HCT116 (cell line): ENCODE data around the gene RTN4. TPM values are rescaled to one million over a fixed set of nuclear protein-coding genes. Genes with fewer than 3 reads are reported as not detected.

ENCODE experiments used
- ATAC-seq: fragments of 200-7000 bp; cut with Tn5 transposase; 2 replicates; pipeline ENCODE4 v1.9.1; 2020; ENCODE audit warnings: mild to moderate bottlenecking, moderate library complexity
- BruUV-seq: library from RNA; stranded (reverse); fragments of 400-500 nt; replicated peaks from 2 replicates; lab custom pipeline; 2021; lab: Mats Ljungman, UMichigan
- CTCF ChIA-PET: fragments of 300-600 bp; sonication (Branson Sonifier 250); formaldehyde crosslinking; loops from one replicate; lab custom pipeline; 2021; ENCODE audit warnings: antibody characterized with exemption; lab: Charles Lee
- POLR2A ChIA-PET: fragments of 300-600, 350-600 bp; sonication (Branson Sonifier 250); formaldehyde crosslinking; loops from one replicate; lab custom pipeline; 2021; ENCODE audit warnings: antibody characterized with exemption; lab: Charles Lee
- RAD21 ChIA-PET, 2 experiments: fragments of 300-600 bp; sonication (Branson Sonifier 250); formaldehyde crosslinking; loops; one replicate each; lab custom pipeline; 2023; ENCODE audit warnings: low total read pairs in 2 of 2; ENCODE audit not compliant: uncharacterized antibody in 2 of 2, unreplicated experiment in 2 of 2, low non-redundant PET in 1 of 2; lab: Charles Lee
- DNase-seq: peaks from one replicate; pipeline ENCODE4 v3.0.0-alpha.2; 2010; ENCODE audit warnings: low read depth, low spot score
- H2AFZ ChIP-seq: fragments of 200-600 bp; shearing (Covaris generic), sonication (generic); 2 replicates; pipeline ENCODE4 v1.6.1; 2017; ENCODE audit warnings: low read depth, mixed run types, mixed read lengths, antibody characterized with exemption, low read length; ENCODE audit not compliant: poor library complexity, severe bottlenecking
- H3K27ac ChIP-seq: 2 replicates; pipeline ENCODE4 v1.5.1; 2012; ENCODE audit warnings: low read depth, low read length
- H3K27me3 ChIP-seq: fragments of 200-600 bp; sonication (generic); 2 replicates; pipeline ENCODE4 v1.6.1; 2016; ENCODE audit warnings: mixed run types, low read length, mixed read lengths; ENCODE audit not compliant: insufficient read depth
- H3K36me3 ChIP-seq, 2 experiments: fragments of 200-500 bp in 1 of 2; fragments of 200-600 bp in 1 of 2; sonication (Bioruptor generic) in 1 of 2; sonication (generic) in 1 of 2; 2 replicates each; pipeline versions ENCODE4 v1.5.1 to v1.6.1; 2014 to 2016; ENCODE audit warnings: low read length in 2 of 2, inconsistent platforms in 1 of 2, mixed read lengths in 1 of 2, mixed run types in 1 of 2; ENCODE audit not compliant: insufficient read depth in 2 of 2, control insufficient read depth in 1 of 2
- H3K4me1 ChIP-seq, 2 experiments: fragments of 200-600 bp in 1 of 2; sonication (generic) in 1 of 2; 2 replicates each; pipeline versions ENCODE4 v1.5.1 to v1.6.1; 2012 to 2017; ENCODE audit warnings: low read length in 2 of 2, inconsistent platforms in 1 of 2, mild to moderate bottlenecking in 1 of 2, mixed read lengths in 1 of 2, mixed run types in 1 of 2, moderate library complexity in 1 of 2; ENCODE audit not compliant: insufficient read depth in 2 of 2, control insufficient read depth in 1 of 2
- H3K4me2 ChIP-seq: fragments of 200-600 bp; sonication (generic); 2 replicates; pipeline ENCODE4 v1.6.1; 2017; ENCODE audit warnings: mixed run types, low read length, mixed read lengths
- H3K4me3 ChIP-seq, 2 experiments: fragments of 200-600 bp in 1 of 2; sonication (generic) in 1 of 2; replicated peaks in 1 of 2; 2 replicates each; pipeline ENCODE4 v1.5.1; 2011 to 2016; ENCODE audit warnings: low read length in 2 of 2, control low read depth in 1 of 2, low read depth in 1 of 2, mild to moderate bottlenecking in 1 of 2, mixed read lengths in 1 of 2, mixed run types in 1 of 2
- H3K79me2 ChIP-seq: fragments of 200-600 bp; sonication (generic); 2 replicates; pipeline ENCODE4 v1.6.1; 2017; ENCODE audit warnings: mild to moderate bottlenecking, mixed run types, low read length, moderate library complexity, mixed read lengths; ENCODE audit not compliant: insufficient read depth
- H3K9ac ChIP-seq: fragments of 200-600 bp; sonication (generic); 2 replicates; pipeline ENCODE4 v1.6.1; 2016; ENCODE audit warnings: low read length, mixed read lengths
- H3K9me2 ChIP-seq: fragments of 200-600 bp; sonication (generic), shearing (Covaris generic); 2 replicates; pipeline ENCODE4 v1.6.1; 2017; ENCODE audit warnings: mixed run types, mild to moderate bottlenecking, moderate library complexity; ENCODE audit not compliant: insufficient read depth
- H3K9me3 ChIP-seq, 2 experiments: fragments of 200-500 bp in 1 of 2; fragments of 200-600 bp in 1 of 2; sonication (Bioruptor generic) in 1 of 2; sonication (generic) in 1 of 2; 2 replicates each; pipeline ENCODE4 v1.6.1; 2014 to 2017; ENCODE audit warnings: low read length in 2 of 2, mixed read lengths in 2 of 2, inconsistent platforms in 1 of 2, low read depth in 1 of 2, mild to moderate bottlenecking in 1 of 2, mixed run types in 1 of 2, moderate library complexity in 1 of 2; ENCODE audit not compliant: control insufficient read depth in 1 of 2, insufficient read depth in 1 of 2
- H4K20me1 ChIP-seq: fragments of 200-600 bp; sonication (generic), shearing (Covaris generic); 2 replicates; pipeline ENCODE4 v1.6.1; 2017; ENCODE audit warnings: mixed run types, mild to moderate bottlenecking, moderate library complexity; ENCODE audit not compliant: insufficient read depth
- CBX3 ChIP-seq: IDR thresholded peaks from 2 replicates; pipeline ENCODE4 v1.6.1; 2012; ENCODE audit warnings: low read depth
- CEBPB ChIP-seq: IDR thresholded peaks from 2 replicates; pipeline ENCODE4 v1.6.1; 2012; ENCODE audit warnings: low read depth
- EGR1 ChIP-seq: IDR thresholded peaks from 2 replicates; pipeline ENCODE4 v1.6.1; 2012; ENCODE audit warnings: low read depth
- ELF1 ChIP-seq: IDR thresholded peaks from 2 replicates; pipeline ENCODE4 v1.6.1; 2012; ENCODE audit warnings: low read depth, borderline replicate concordance
- POLR2A ChIP-seq: IDR thresholded peaks from 2 replicates; pipeline ENCODE4 v1.7.0; 2011; ENCODE audit warnings: borderline replicate concordance; ENCODE audit not compliant: insufficient read depth, insufficient read length; ENCODE audit errors: extremely low read depth
- POLR2AphosphoS5 ChIP-seq: IDR thresholded peaks from 2 replicates; pipeline ENCODE4 v1.6.1; 2011; ENCODE audit warnings: mild to moderate bottlenecking, low read depth, low read length, moderate library complexity
- RAD21 ChIP-seq: IDR thresholded peaks from 2 replicates; pipeline ENCODE4 v1.6.1; 2012; ENCODE audit warnings: low read depth, mild to moderate bottlenecking
- TCF7L2 ChIP-seq: IDR thresholded peaks from 2 replicates; pipeline ENCODE4 v1.7.0; 2011; ENCODE audit warnings: borderline replicate concordance, inconsistent platforms; ENCODE audit not compliant: insufficient read depth, insufficient read length; ENCODE audit errors: extremely low read depth
- YY1 ChIP-seq: IDR thresholded peaks from 2 replicates; pipeline ENCODE4 v1.6.1; 2011; ENCODE audit warnings: low read length, low read depth, moderate library complexity, mild to moderate bottlenecking; ENCODE audit not compliant: insufficient replicate concordance; ENCODE audit errors: extremely low read depth
- ZNF274 ChIP-seq: fragments of 200-500 bp; sonication (Bioruptor generic); IDR thresholded peaks from 2 replicates; pipeline ENCODE4 v1.6.1; 2014; ENCODE audit warnings: mild to moderate bottlenecking, low read depth, low read length, inconsistent platforms
- intact Hi-C: fragments of 100-400 bp; cut with micrococcal nuclease; formaldehyde crosslinking; loops from 2 replicates; pipeline ENCODE4 v1.10.0; 2022
- total RNA-seq: library from RNA; stranded (reverse); gene quantifications from one replicate; pipeline ENCODE4 v1.2.1, GENCODE V29; 2021; ENCODE audit not compliant: unreplicated experiment
- TF ChIP-seq, protein P1 (sequence below): IDR thresholded peaks from 2 replicates; pipeline ENCODE4 v1.6.1; 2012; ENCODE audit warnings: low read depth
- TF ChIP-seq, protein P2 (sequence below): IDR thresholded peaks from 2 replicates; pipeline ENCODE4 v1.6.1; 2012
- TF ChIP-seq, protein P3 (sequence below): IDR thresholded peaks from 2 replicates; pipeline ENCODE4 v1.6.1; 2011; ENCODE audit warnings: mild to moderate bottlenecking, low read length, moderate library complexity; ENCODE audit not compliant: insufficient replicate concordance; ENCODE audit errors: extremely low read depth
- TF ChIP-seq, protein P4 (sequence below), 3 experiments: fragments of 200-600 bp in 1 of 3; sonication (generic) in 1 of 3; IDR thresholded peaks in 2 of 3; conservative IDR thresholded peaks in 1 of 3; 2 replicates each; pipeline ENCODE4 v1.5.1; 2012 to 2017; ENCODE audit warnings: low read depth in 2 of 3, low read length in 2 of 3, antibody characterized with exemption in 1 of 3, borderline replicate concordance in 1 of 3, control low read depth in 1 of 3, mild to moderate bottlenecking in 1 of 3, mixed read lengths in 1 of 3, mixed run types in 1 of 3, moderate library complexity in 1 of 3; ENCODE audit not compliant: insufficient read depth in 1 of 3

The RTN4 gene
- total RNA-seq, 1 experiment from 2014 or later = 221 TPM

DNA sequence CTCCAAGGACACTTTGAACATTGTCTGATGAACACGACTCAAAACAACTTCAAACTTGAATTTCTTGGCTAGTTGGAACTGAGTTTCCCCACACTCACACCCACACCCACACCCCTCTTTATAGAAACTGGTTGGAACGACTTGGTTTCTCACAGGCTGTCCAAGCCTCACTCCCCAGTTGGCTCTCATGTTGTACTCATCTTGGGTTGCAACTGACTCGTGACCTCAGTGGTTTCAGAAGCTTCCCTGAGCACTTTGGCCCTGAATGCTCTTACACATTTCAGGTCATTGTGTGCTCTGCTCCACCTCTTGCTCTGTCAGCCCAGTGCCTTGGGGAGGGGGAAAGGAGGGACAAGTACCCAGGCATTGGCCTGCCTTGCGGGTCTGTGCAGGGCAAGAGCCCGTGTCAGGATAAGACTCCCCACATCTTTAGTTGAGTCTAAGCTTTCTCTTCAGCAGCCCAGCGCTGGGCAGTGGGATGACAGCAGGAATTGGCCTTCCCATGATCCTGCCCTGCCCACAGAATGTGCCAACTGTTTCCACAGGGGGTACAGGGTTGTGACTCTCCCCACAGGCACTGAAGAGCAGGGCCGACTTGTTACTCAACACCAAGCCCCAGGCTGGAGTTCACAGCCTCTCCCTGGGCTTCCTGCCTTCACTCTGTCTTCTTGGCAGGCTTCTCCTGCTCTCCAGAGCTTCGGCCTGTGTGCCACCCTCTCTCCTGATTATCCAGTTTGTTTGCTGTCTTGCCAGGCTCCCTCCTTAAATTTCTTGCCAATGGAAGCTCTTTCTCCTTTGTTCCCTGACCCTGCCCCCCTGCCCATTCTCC is 104.6 kb downstream of the RTN4 start (continued):
- TF ChIP-seq POLR2AphosphoS5 (no peak), TCF7L2 (no peak), CEBPB (no peak), ELF1 (no peak)

DNA sequence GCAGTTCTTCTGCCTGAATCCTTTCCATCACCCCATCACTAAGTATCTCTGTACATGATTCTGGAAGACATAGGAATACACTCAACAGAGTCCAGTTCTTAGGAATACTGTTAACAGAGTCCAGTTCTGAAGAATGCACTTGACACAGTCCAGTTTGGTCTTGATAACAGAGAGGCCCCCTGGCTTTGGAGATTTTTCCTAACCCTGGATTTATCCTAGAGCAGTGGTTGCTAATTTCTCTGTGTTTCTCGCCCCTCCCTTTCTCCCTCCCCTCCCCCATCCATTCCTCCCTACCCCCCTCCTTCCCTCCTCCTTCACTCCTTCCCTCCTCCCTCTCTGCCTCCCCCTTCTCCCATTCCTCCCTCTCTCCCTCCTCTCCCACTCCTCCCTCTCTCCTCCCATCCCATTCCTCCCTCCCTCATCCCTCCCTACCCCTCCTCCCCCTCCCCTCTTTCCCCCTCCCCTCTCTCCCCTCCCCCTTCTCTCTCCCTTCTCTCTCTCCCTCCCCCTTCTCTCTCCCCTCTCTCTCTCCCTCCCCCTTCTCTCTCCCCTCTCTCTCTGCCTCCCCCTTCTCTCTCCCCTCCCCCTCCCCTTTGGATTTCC is 105.4 kb downstream of the RTN4 start:
- ChIA-PET RAD21 (no interaction called here), POLR2A (no interaction called here), CTCF (interaction anchor here (0.6 kb wide), 1 partner anchor 14 kb away, joined by 4 read pairs; no protein-coding TSS in a partner anchor)
- no peaks in the 10 kb centered on the region for H3K27me3 ChIP-seq
- intact Hi-C loops = no loop called here
- no TSS peak for BruUV-seq
- ATAC-seq (no peak), DNase-seq (no peak)
- H3K9me2 ChIP-seq = no peaks in the 10 kb centered on the region
- no peak overlapping the region for H3K27ac ChIP-seq
- no peak overlapping the region for H3K4me3 ChIP-seq
- no peak overlapping the region for H3K4me2 ChIP-seq
- H3K9me3 ChIP-seq = no peaks in the 10 kb centered on the region
- H3K4me1 ChIP-seq = peaks cover 0 to 11% of the 10 kb centered on the region in 2 experiments; a peak in 2 of 4 replicates
- H3K36me3 ChIP-seq = no peaks in the 10 kb centered on the region
- no peak overlapping the region for H3K9ac ChIP-seq
- H4K20me1 ChIP-seq = no peaks in the 10 kb centered on the region
- H2AFZ ChIP-seq = no peak overlapping the region
- H3K79me2 ChIP-seq = no peaks in the 10 kb centered on the region
- TF ChIP-seq POLR2A (no peak), EGR1 (no peak), TCF7L2 (no peak), RAD21 (no peak), CEBPB (no peak), YY1 (no peak), CBX3 (no peak), ZNF274 (no peak)
- TF ChIP-seq, protein P1, sequence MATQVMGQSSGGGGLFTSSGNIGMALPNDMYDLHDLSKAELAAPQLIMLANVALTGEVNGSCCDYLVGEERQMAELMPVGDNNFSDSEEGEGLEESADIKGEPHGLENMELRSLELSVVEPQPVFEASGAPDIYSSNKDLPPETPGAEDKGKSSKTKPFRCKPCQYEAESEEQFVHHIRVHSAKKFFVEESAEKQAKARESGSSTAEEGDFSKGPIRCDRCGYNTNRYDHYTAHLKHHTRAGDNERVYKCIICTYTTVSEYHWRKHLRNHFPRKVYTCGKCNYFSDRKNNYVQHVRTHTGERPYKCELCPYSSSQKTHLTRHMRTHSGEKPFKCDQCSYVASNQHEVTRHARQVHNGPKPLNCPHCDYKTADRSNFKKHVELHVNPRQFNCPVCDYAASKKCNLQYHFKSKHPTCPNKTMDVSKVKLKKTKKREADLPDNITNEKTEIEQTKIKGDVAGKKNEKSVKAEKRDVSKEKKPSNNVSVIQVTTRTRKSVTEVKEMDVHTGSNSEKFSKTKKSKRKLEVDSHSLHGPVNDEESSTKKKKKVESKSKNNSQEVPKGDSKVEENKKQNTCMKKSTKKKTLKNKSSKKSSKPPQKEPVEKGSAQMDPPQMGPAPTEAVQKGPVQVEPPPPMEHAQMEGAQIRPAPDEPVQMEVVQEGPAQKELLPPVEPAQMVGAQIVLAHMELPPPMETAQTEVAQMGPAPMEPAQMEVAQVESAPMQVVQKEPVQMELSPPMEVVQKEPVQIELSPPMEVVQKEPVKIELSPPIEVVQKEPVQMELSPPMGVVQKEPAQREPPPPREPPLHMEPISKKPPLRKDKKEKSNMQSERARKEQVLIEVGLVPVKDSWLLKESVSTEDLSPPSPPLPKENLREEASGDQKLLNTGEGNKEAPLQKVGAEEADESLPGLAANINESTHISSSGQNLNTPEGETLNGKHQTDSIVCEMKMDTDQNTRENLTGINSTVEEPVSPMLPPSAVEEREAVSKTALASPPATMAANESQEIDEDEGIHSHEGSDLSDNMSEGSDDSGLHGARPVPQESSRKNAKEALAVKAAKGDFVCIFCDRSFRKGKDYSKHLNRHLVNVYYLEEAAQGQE = no peak
- TF ChIP-seq, protein P2, sequence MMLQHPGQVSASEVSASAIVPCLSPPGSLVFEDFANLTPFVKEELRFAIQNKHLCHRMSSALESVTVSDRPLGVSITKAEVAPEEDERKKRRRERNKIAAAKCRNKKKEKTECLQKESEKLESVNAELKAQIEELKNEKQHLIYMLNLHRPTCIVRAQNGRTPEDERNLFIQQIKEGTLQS = no peak
- TF ChIP-seq, protein P3, sequence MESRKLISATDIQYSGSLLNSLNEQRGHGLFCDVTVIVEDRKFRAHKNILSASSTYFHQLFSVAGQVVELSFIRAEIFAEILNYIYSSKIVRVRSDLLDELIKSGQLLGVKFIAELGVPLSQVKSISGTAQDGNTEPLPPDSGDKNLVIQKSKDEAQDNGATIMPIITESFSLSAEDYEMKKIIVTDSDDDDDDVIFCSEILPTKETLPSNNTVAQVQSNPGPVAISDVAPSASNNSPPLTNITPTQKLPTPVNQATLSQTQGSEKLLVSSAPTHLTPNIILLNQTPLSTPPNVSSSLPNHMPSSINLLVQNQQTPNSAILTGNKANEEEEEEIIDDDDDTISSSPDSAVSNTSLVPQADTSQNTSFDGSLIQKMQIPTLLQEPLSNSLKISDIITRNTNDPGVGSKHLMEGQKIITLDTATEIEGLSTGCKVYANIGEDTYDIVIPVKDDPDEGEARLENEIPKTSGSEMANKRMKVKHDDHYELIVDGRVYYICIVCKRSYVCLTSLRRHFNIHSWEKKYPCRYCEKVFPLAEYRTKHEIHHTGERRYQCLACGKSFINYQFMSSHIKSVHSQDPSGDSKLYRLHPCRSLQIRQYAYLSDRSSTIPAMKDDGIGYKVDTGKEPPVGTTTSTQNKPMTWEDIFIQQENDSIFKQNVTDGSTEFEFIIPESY = no peak
- TF ChIP-seq, protein P4, sequence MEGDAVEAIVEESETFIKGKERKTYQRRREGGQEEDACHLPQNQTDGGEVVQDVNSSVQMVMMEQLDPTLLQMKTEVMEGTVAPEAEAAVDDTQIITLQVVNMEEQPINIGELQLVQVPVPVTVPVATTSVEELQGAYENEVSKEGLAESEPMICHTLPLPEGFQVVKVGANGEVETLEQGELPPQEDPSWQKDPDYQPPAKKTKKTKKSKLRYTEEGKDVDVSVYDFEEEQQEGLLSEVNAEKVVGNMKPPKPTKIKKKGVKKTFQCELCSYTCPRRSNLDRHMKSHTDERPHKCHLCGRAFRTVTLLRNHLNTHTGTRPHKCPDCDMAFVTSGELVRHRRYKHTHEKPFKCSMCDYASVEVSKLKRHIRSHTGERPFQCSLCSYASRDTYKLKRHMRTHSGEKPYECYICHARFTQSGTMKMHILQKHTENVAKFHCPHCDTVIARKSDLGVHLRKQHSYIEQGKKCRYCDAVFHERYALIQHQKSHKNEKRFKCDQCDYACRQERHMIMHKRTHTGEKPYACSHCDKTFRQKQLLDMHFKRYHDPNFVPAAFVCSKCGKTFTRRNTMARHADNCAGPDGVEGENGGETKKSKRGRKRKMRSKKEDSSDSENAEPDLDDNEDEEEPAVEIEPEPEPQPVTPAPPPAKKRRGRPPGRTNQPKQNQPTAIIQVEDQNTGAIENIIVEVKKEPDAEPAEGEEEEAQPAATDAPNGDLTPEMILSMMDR (IDR thresholded peaks at IDR 0.05 in 2 of 3, conservative IDR thresholded peaks at IDR 0.05 in 1 of 3; ENCODE audit: borderline replicate concordance in 1 of 3, insufficient read depth in 1 of 3, low read depth in 2 of 3, low read length in 2 of 3) = no peak
